Measurements from ENCODE around the gene YIPF2.

YIPF2 gene

GRCh38 chr19:10966809-10967208 lies 38.4 kb upstream of the YIPF2 start:
- TF ChIP-seq CTCF (IDR thresholded peaks at IDR 0.05), result no peak

GRCh38 chr19:10965398-10965797 lies 37.0 kb upstream of the YIPF2 start:
- no peak for TF ChIP-seq CTCF (IDR thresholded peaks at IDR 0.05)

GRCh38 chr19:10964903-10965302 lies 36.5 kb upstream of the YIPF2 start:
- no peak for TF ChIP-seq CTCF (IDR thresholded peaks at IDR 0.05)

- TF ChIP-seq CTCF (IDR thresholded peaks at IDR 0.05), result no peak
Measured at GRCh38 chr19:10963865-10964264, 35.4 kb upstream of the YIPF2 start.

- no peak for TF ChIP-seq CTCF (IDR thresholded peaks at IDR 0.05)
Measured at GRCh38 chr19:10962863-10963262, 34.4 kb upstream of the YIPF2 start.

GRCh38 chr19:10961073-10961860 lies 32.8 kb upstream of the YIPF2 start:
- no peak for TF ChIP-seq CTCF (IDR thresholded peaks at IDR 0.05)

GRCh38 chr19:10960314-10961072 lies 32.1 kb upstream of the YIPF2 start, which contains the start of gene SMARCA4:
TSS of gene SMARCA4 (plus strand) at chr19:10961030. CDS start at chr19:10984152, 23,122 bp downstream.
- no peak for TF ChIP-seq CTCF (IDR thresholded peaks at IDR 0.05)
